ENCODE measurements around the gene PHF14.

GRCh38 chr7:11069591-11069990, 95.9 kb downstream of the PHF14 start:
- no peak for TF ChIP-seq CTCF (IDR thresholded peaks at IDR 0.05)
- no peak for TF ChIP-seq E2F6 (IDR thresholded peaks at IDR 0.05; ENCODE audit: borderline replicate concordance, low read depth)
- TF ChIP-seq JUNB (IDR thresholded peaks at IDR 0.05): no peak
- no peak for TF ChIP-seq CEBPB (IDR thresholded peaks at IDR 0.05)
- TF ChIP-seq PBX3 (IDR thresholded peaks at IDR 0.05): no peak
- no peak for TF ChIP-seq BCL3 (IDR thresholded peaks at IDR 0.05)
- no peak for TF ChIP-seq ZFP36 (IDR thresholded peaks at IDR 0.05; ENCODE audit: borderline replicate concordance, partially characterized antibody)
- no peak for TF ChIP-seq RFX5 (IDR thresholded peaks at IDR 0.05)
- no peak for TF ChIP-seq KDM1A (IDR thresholded peaks at IDR 0.05; ENCODE audit: low read depth)
- TF ChIP-seq RCOR1 (IDR thresholded peaks at IDR 0.05; ENCODE audit: low read depth, low read length): no peak
- no peak for TF ChIP-seq REST (IDR thresholded peaks at IDR 0.05)
- no peak for TF ChIP-seq PHF8 (IDR thresholded peaks at IDR 0.05; ENCODE audit: borderline replicate concordance, low read depth)
- TF ChIP-seq RNF2 (IDR thresholded peaks at IDR 0.05; ENCODE audit: borderline replicate concordance, low read depth): no peak

Measured in A549 (cell line).